Suppressor macrophage treated with lipopolysaccharide for 1 hour (primary cell): ENCODE results near the gene TBC1D25.

ENCODE experiments used
- DNase-seq, 3 donors: peaks; one replicate each; pipeline ENCODE4 v3.0.0-alpha.2; 2020 to 2022

TBC1D25 gene

GRCh38 chrX:48611703-48612102, 72.2 kb downstream of the TBC1D25 start:
- no peak for DNase-seq
